Sigmoid colon (tissue), 4 donors: Measurements from ENCODE around the gene GORAB.

Experiments
- EP300 ChIP-seq, 4 donors: sonication (generic); formaldehyde crosslinking; IDR thresholded peaks; one replicate each; pipeline ENCODE4 v1.6.1; 2017; ENCODE audit warnings: antibody characterized with exemption in 4 of 4
- POLR2A ChIP-seq, 2 donors: fragments of 450-650 bp; IDR thresholded peaks; one replicate each; pipeline ENCODE4 v1.6.1; 2016; ENCODE audit warnings: antibody characterized with exemption in 2 of 2, mild to moderate bottlenecking in 2 of 2, moderate library complexity in 2 of 2
- POLR2AphosphoS5 ChIP-seq, 4 donors: sonication (generic); formaldehyde crosslinking; IDR thresholded peaks; one replicate each; pipeline ENCODE4 v1.6.1; 2017; ENCODE audit warnings: antibody characterized with exemption in 4 of 4
- TF ChIP-seq, protein P1 (sequence below), 4 experiments: fragments of 450-650 bp in 3 of 4; fragments of 200-600 bp in 1 of 4; IDR thresholded peaks; one replicate each; pipeline ENCODE4 v1.5.1; 2016 to 2019; ENCODE audit warnings: antibody characterized with exemption in 4 of 4, mild to moderate bottlenecking in 3 of 4, moderate library complexity in 2 of 4

DNA sequence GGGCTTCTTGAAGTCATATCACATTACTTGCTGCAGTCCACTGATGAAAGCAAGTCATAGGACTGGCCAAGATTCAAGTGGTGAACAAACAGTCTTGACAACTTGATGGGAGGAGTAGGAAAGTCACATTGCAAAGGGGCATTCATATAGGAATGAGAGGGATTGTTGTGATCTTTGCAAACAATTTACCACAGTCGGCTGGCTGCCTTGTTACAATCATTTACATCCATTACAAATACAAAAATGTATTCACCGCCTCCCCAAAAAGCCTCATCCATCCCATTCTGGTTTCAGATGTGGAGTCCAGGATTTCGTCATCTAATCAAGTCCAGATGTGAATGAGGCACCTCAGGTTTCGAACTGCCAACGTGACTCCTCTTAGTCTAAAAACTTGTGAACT lies 26.8 kb downstream of the GORAB start:
- TF ChIP-seq EP300 (IDR thresholded peaks at IDR 0.05) (no peak), POLR2AphosphoS5 (IDR thresholded peaks at IDR 0.05) (no peak), POLR2A (IDR thresholded peaks at IDR 0.05) (no peak)
- TF ChIP-seq, protein P1, sequence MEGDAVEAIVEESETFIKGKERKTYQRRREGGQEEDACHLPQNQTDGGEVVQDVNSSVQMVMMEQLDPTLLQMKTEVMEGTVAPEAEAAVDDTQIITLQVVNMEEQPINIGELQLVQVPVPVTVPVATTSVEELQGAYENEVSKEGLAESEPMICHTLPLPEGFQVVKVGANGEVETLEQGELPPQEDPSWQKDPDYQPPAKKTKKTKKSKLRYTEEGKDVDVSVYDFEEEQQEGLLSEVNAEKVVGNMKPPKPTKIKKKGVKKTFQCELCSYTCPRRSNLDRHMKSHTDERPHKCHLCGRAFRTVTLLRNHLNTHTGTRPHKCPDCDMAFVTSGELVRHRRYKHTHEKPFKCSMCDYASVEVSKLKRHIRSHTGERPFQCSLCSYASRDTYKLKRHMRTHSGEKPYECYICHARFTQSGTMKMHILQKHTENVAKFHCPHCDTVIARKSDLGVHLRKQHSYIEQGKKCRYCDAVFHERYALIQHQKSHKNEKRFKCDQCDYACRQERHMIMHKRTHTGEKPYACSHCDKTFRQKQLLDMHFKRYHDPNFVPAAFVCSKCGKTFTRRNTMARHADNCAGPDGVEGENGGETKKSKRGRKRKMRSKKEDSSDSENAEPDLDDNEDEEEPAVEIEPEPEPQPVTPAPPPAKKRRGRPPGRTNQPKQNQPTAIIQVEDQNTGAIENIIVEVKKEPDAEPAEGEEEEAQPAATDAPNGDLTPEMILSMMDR (IDR thresholded peaks at IDR 0.05): no peak
